ENCODE results near the gene GFI1B. TPM values are rescaled to one million over a fixed set of nuclear protein-coding genes. Genes with fewer than 3 reads are reported as not detected.

Gene GFI1B
- total and polyA plus RNA-seq, 10 of the 15 experiments (the other 5 are each of a cell fraction or from before 2014, with no cell fraction given): 0.04 to 0.11 (median 0.05) TPM; not detected in 7

DNA sequence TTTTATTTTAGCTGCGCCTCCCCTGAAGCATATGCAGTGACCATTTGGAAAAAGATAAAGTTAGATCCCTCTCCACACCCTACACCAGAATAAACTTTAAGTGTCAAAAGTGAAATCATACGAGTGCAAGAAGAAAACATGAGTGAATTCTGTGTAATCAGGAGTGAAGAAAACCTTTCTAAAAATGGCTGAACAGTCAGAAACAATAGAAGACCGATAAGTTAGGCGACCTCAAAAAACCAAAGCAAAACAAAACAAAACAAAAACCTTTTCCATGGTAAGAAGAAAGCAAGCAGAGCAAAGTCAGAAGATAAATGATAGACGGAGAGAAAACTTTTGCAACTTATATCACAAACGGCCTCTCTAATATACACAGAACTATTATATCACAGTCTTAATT, 17.5 kb upstream of the GFI1B start:
- Histone ChIP-seq H3K79me2 (ENCODE audit: control insufficient read depth, insufficient read depth, low read length) (no peaks in the 10 kb centered on the region), H3K9me3 (replicated peaks; ENCODE audit: control insufficient read depth, insufficient read depth, low read length) (peaks cover 3% of the 10 kb centered on the region; the same call in 2 of the 3 replicates), H3K9ac (ENCODE audit: control insufficient read depth, insufficient read depth, low read length) (no peak overlapping the region), H4K20me1 (ENCODE audit: control insufficient read depth, insufficient read depth) (no peaks in the 10 kb centered on the region), H2AFZ (ENCODE audit: control insufficient read depth, low read depth, low read length) (no peak overlapping the region), H3K36me3 (ENCODE audit: control insufficient read depth in 2 of 2, insufficient read depth in 2 of 2, low read length in 1 of 2) (no peaks in the 10 kb centered on the region), H3K4me3 (no peak overlapping the region), H3K27ac (ENCODE audit: control insufficient read depth, insufficient read depth) (no peak overlapping the region), H3K27me3 (replicated peaks in 1 of 2; ENCODE audit: control insufficient read depth in 2 of 2, insufficient read depth in 2 of 2, low read length in 1 of 2) (no peaks in the 10 kb centered on the region), H3K4me2 (ENCODE audit: control insufficient read depth, insufficient read depth) (no peak overlapping the region), H3K4me1 (ENCODE audit: control insufficient read depth, insufficient read depth, low read length) (no peaks in the 10 kb centered on the region)
- ChIA-PET SMC1A (ENCODE audit: uncharacterized antibody, unreplicated experiment) (no interaction called here), CTCF (no interaction called here), POLR2A (no interaction called here), RAD21 (ENCODE audit: unreplicated experiment) (no interaction called here)
- no peak for ATAC-seq
- in situ Hi-C loops (cut with MboI): no loop called here
- TF ChIP-seq TAF1 (IDR thresholded peaks at IDR 0.05; ENCODE audit: borderline replicate concordance, low read depth, low read length): no peak
- TF ChIP-seq RB1 (IDR thresholded peaks at IDR 0.05; ENCODE audit: borderline replicate concordance): no peak
- TF ChIP-seq, protein P1, sequence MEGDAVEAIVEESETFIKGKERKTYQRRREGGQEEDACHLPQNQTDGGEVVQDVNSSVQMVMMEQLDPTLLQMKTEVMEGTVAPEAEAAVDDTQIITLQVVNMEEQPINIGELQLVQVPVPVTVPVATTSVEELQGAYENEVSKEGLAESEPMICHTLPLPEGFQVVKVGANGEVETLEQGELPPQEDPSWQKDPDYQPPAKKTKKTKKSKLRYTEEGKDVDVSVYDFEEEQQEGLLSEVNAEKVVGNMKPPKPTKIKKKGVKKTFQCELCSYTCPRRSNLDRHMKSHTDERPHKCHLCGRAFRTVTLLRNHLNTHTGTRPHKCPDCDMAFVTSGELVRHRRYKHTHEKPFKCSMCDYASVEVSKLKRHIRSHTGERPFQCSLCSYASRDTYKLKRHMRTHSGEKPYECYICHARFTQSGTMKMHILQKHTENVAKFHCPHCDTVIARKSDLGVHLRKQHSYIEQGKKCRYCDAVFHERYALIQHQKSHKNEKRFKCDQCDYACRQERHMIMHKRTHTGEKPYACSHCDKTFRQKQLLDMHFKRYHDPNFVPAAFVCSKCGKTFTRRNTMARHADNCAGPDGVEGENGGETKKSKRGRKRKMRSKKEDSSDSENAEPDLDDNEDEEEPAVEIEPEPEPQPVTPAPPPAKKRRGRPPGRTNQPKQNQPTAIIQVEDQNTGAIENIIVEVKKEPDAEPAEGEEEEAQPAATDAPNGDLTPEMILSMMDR (IDR thresholded peaks at IDR 0.05 in 2 of 3, conservative IDR thresholded peaks at IDR 0.05 in 1 of 3; ENCODE audit: control insufficient read depth in 2 of 3, extremely low read depth in 1 of 3, insufficient read depth in 1 of 3, low read depth in 3 of 3, low read length in 3 of 3): no peak
- TF ChIP-seq SUZ12 (IDR thresholded peaks at IDR 0.05; ENCODE audit: unreplicated experiment): no peak
- TF ChIP-seq, protein P2, sequence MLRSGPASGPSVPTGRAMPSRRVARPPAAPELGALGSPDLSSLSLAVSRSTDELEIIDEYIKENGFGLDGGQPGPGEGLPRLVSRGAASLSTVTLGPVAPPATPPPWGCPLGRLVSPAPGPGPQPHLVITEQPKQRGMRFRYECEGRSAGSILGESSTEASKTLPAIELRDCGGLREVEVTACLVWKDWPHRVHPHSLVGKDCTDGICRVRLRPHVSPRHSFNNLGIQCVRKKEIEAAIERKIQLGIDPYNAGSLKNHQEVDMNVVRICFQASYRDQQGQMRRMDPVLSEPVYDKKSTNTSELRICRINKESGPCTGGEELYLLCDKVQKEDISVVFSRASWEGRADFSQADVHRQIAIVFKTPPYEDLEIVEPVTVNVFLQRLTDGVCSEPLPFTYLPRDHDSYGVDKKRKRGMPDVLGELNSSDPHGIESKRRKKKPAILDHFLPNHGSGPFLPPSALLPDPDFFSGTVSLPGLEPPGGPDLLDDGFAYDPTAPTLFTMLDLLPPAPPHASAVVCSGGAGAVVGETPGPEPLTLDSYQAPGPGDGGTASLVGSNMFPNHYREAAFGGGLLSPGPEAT (IDR thresholded peaks at IDR 0.05; ENCODE audit: low read depth): no peak
- TF ChIP-seq EZH2 (IDR thresholded peaks at IDR 0.05; ENCODE audit: borderline replicate concordance, control insufficient read depth, low read depth, low read length): no peak
- no peak for TF ChIP-seq NRF1 (conservative IDR thresholded peaks at IDR 0.05; ENCODE audit: low read depth, low read length)
- no peak for TF ChIP-seq NFXL1 (IDR thresholded peaks at IDR 0.05; ENCODE audit: borderline replicate concordance)
- no peak for TF ChIP-seq GATAD2B (conservative IDR thresholded peaks at IDR 0.05; ENCODE audit: low read depth)
- no peak for TF ChIP-seq TCF7 (IDR thresholded peaks at IDR 0.05; ENCODE audit: borderline replicate concordance)
- TF ChIP-seq, protein P3, sequence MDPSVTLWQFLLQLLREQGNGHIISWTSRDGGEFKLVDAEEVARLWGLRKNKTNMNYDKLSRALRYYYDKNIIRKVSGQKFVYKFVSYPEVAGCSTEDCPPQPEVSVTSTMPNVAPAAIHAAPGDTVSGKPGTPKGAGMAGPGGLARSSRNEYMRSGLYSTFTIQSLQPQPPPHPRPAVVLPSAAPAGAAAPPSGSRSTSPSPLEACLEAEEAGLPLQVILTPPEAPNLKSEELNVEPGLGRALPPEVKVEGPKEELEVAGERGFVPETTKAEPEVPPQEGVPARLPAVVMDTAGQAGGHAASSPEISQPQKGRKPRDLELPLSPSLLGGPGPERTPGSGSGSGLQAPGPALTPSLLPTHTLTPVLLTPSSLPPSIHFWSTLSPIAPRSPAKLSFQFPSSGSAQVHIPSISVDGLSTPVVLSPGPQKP (IDR thresholded peaks at IDR 0.05; ENCODE audit: low read depth, low read length): no peak
- BruUV-seq (replicated peaks): no TSS peak
- 32% methylated on average over 6 of the region's 6 CpGs for WGBS (ENCODE audit: insufficient coverage, insufficient replicate concordance, low lambda C conversion rate, missing lambda C conversion rate)
- no peak for DNase-seq (ENCODE audit: low read depth, low spot score)
- no peak for FAIRE-seq
- intact Hi-C loops (cut with micrococcal nuclease; ENCODE audit: unreplicated experiment): no loop called here

Measured in GM12878 (cell line).